Upper lobe of left lung (tissue), 4 donors: ENCODE measurements around the gene FLOT1.

Experiments used
- CTCF ChIP-seq, 6 experiments: fragments of 450-650 bp in 4 of 6; fragments of 200-600 bp in 2 of 6; sonication (generic) in 2 of 6; IDR thresholded peaks; one replicate each; pipeline ENCODE4 v1.5.1; 2016 to 2019; ENCODE audit warnings: antibody characterized with exemption in 6 of 6
- EP300 ChIP-seq, 4 donors: sonication (generic); formaldehyde crosslinking; IDR thresholded peaks; one replicate each; pipeline ENCODE4 v1.5.1; 2017; ENCODE audit warnings: antibody characterized with exemption in 4 of 4, control low read depth in 2 of 4
- POLR2A ChIP-seq, 4 donors: fragments of 450-650 bp; IDR thresholded peaks; one replicate each; pipeline ENCODE4 v1.5.1; 2016 to 2017; ENCODE audit warnings: antibody characterized with exemption in 4 of 4, mild to moderate bottlenecking in 2 of 4
- POLR2AphosphoS5 ChIP-seq, 2 donors: sonication (generic); formaldehyde crosslinking; IDR thresholded peaks; one replicate each; pipeline ENCODE4 v1.5.1; 2017; ENCODE audit warnings: antibody characterized with exemption in 2 of 2

GRCh38 chr6:30681766-30682142 lies 60.7 kb downstream of the FLOT1 start:
- no peak for TF ChIP-seq CTCF (IDR thresholded peaks at IDR 0.05)
- TF ChIP-seq EP300 (IDR thresholded peaks at IDR 0.05): no peak
- TF ChIP-seq POLR2A (IDR thresholded peaks at IDR 0.05): no peak
- no peak for TF ChIP-seq POLR2AphosphoS5 (IDR thresholded peaks at IDR 0.05)
